Sigmoid colon (tissue), 4 donors: ENCODE data around the gene TRPM3.

Experiments used
- EP300 ChIP-seq, 4 donors: sonication (generic); formaldehyde crosslinking; IDR thresholded peaks; one replicate each; pipeline ENCODE4 v1.6.1; 2017; ENCODE audit warnings: antibody characterized with exemption in 4 of 4
- POLR2AphosphoS5 ChIP-seq, 4 donors: sonication (generic); formaldehyde crosslinking; IDR thresholded peaks; one replicate each; pipeline ENCODE4 v1.6.1; 2017; ENCODE audit warnings: antibody characterized with exemption in 4 of 4
- TF ChIP-seq, protein P1 (sequence below), 4 experiments: fragments of 450-650 bp in 3 of 4; fragments of 200-600 bp in 1 of 4; IDR thresholded peaks; one replicate each; pipeline ENCODE4 v1.5.1; 2016 to 2019; ENCODE audit warnings: antibody characterized with exemption in 4 of 4, mild to moderate bottlenecking in 3 of 4, moderate library complexity in 2 of 4

DNA sequence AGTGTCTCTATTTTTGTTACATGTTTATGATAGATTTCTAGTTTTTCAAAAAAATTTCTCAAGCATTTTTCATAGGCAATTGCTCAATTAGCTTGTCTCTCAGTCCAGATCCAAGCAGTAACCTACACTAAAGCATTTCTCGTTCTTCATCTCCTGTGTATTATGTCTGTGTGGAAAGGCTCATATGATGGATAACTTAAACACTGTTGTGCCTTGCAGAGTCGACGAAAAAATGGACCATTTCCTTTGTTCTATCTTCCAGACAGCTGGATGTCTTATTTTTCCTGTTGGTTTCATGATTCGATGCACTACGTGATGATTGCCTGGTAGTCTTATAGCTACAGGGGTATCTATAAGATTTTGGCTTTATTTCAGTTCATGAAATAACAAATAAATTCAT lies 347.8 kb downstream of the TRPM3 start:
- no peak for TF ChIP-seq POLR2AphosphoS5 (IDR thresholded peaks at IDR 0.05)
- TF ChIP-seq, protein P1, sequence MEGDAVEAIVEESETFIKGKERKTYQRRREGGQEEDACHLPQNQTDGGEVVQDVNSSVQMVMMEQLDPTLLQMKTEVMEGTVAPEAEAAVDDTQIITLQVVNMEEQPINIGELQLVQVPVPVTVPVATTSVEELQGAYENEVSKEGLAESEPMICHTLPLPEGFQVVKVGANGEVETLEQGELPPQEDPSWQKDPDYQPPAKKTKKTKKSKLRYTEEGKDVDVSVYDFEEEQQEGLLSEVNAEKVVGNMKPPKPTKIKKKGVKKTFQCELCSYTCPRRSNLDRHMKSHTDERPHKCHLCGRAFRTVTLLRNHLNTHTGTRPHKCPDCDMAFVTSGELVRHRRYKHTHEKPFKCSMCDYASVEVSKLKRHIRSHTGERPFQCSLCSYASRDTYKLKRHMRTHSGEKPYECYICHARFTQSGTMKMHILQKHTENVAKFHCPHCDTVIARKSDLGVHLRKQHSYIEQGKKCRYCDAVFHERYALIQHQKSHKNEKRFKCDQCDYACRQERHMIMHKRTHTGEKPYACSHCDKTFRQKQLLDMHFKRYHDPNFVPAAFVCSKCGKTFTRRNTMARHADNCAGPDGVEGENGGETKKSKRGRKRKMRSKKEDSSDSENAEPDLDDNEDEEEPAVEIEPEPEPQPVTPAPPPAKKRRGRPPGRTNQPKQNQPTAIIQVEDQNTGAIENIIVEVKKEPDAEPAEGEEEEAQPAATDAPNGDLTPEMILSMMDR (IDR thresholded peaks at IDR 0.05), result no peak
- no peak for TF ChIP-seq EP300 (IDR thresholded peaks at IDR 0.05)
